Measurements from ENCODE around the gene PCYT1B. TPM values are rescaled to one million over a fixed set of nuclear protein-coding genes. Genes with fewer than 3 reads are reported as not detected.
A peak's percentile ranks its signal among the peaks of the same experiment; 100 is the strongest.

Gene PCYT1B
- total and polyA plus RNA-seq, 9 of the 15 experiments (the other 6 are each of a cell fraction or from before 2014, with no cell fraction given): 0.04 to 0.34 (median 0.07) TPM; not detected in 1

DNA sequence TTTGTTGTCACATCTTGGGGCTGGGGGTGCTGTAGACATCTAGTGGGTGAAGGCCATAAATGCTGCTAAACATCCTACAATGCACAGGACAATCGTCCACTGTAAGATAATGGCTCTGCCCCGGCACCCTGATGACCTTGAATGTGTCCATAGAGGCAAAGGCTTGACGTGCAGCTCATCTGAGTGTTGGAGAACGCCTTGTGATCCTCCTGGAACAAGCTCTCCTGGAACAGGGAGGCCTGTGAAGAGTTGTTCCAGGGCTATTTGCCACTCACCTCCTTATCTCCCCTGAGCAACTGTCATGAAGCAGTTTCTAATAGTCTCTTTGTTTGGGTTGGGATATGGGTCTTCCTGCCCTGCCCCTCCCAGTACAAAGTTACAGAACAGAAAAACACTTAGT lies 15.2 kb upstream of the PCYT1B start (continued):
- TF ChIP-seq ZNF785 (CRISPR knock-in tag; IDR thresholded peaks at IDR 0.05): no peak
- TF ChIP-seq MECOM (CRISPR knock-in tag; IDR thresholded peaks at IDR 0.05): no peak
- TF ChIP-seq KAT2B (IDR thresholded peaks at IDR 0.05; ENCODE audit: low read depth, low read length): no peak
- TF ChIP-seq, protein P1, sequence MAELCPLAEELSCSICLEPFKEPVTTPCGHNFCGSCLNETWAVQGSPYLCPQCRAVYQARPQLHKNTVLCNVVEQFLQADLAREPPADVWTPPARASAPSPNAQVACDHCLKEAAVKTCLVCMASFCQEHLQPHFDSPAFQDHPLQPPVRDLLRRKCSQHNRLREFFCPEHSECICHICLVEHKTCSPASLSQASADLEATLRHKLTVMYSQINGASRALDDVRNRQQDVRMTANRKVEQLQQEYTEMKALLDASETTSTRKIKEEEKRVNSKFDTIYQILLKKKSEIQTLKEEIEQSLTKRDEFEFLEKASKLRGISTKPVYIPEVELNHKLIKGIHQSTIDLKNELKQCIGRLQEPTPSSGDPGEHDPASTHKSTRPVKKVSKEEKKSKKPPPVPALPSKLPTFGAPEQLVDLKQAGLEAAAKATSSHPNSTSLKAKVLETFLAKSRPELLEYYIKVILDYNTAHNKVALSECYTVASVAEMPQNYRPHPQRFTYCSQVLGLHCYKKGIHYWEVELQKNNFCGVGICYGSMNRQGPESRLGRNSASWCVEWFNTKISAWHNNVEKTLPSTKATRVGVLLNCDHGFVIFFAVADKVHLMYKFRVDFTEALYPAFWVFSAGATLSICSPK (IDR thresholded peaks at IDR 0.05; ENCODE audit: borderline replicate concordance): no peak
- no peak for TF ChIP-seq CEBPG (CRISPR knock-in tag; IDR thresholded peaks at IDR 0.05)
- no peak for TF ChIP-seq CEBPG (tag; conservative IDR thresholded peaks at IDR 0.05 in 1 of 2, IDR thresholded peaks at IDR 0.05 in 1 of 2)
- TF ChIP-seq, protein P2, sequence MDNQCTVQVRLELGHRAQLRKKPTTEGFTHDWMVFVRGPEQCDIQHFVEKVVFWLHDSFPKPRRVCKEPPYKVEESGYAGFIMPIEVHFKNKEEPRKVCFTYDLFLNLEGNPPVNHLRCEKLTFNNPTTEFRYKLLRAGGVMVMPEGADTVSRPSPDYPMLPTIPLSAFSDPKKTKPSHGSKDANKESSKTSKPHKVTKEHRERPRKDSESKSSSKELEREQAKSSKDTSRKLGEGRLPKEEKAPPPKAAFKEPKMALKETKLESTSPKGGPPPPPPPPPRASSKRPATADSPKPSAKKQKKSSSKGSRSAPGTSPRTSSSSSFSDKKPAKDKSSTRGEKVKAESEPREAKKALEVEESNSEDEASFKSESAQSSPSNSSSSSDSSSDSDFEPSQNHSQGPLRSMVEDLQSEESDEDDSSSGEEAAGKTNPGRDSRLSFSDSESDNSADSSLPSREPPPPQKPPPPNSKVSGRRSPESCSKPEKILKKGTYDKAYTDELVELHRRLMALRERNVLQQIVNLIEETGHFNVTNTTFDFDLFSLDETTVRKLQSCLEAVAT (IDR thresholded peaks at IDR 0.05): no peak
- no peak for TF ChIP-seq NONO (IDR thresholded peaks at IDR 0.05; ENCODE audit: low read depth in 2 of 2, low read length in 1 of 2)
- peak; percentile 48 for TF ChIP-seq ARID1B (IDR thresholded peaks at IDR 0.05)
- peak; percentile 14; the same call in 1 of the 2 replicates for TF ChIP-seq NCOR1 (IDR thresholded peaks at IDR 0.05)
- TF ChIP-seq, protein P3, sequence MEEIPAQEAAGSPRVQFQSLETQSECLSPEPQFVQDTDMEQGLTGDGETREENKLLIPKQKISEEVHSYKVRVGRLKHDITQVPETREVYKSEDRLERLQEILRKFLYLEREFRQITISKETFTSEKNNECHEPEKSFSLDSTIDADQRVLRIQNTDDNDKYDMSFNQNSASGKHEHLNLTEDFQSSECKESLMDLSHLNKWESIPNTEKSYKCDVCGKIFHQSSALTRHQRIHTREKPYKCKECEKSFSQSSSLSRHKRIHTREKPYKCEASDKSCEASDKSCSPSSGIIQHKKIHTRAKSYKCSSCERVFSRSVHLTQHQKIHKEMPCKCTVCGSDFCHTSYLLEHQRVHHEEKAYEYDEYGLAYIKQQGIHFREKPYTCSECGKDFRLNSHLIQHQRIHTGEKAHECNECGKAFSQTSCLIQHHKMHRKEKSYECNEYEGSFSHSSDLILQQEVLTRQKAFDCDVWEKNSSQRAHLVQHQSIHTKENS (CRISPR knock-in tag; IDR thresholded peaks at IDR 0.05): no peak
- no peak for TF ChIP-seq MCM3 (IDR thresholded peaks at IDR 0.05)
- TF ChIP-seq NELFE (IDR thresholded peaks at IDR 0.05; ENCODE audit: insufficient read depth, insufficient read length): no peak
- TF ChIP-seq, protein P4, sequence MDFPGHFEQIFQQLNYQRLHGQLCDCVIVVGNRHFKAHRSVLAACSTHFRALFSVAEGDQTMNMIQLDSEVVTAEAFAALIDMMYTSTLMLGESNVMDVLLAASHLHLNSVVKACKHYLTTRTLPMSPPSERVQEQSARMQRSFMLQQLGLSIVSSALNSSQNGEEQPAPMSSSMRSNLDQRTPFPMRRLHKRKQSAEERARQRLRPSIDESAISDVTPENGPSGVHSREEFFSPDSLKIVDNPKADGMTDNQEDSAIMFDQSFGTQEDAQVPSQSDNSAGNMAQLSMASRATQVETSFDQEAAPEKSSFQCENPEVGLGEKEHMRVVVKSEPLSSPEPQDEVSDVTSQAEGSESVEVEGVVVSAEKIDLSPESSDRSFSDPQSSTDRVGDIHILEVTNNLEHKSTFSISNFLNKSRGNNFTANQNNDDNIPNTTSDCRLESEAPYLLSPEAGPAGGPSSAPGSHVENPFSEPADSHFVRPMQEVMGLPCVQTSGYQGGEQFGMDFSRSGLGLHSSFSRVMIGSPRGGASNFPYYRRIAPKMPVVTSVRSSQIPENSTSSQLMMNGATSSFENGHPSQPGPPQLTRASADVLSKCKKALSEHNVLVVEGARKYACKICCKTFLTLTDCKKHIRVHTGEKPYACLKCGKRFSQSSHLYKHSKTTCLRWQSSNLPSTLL (IDR thresholded peaks at IDR 0.05): no peak
- TF ChIP-seq, protein P5, sequence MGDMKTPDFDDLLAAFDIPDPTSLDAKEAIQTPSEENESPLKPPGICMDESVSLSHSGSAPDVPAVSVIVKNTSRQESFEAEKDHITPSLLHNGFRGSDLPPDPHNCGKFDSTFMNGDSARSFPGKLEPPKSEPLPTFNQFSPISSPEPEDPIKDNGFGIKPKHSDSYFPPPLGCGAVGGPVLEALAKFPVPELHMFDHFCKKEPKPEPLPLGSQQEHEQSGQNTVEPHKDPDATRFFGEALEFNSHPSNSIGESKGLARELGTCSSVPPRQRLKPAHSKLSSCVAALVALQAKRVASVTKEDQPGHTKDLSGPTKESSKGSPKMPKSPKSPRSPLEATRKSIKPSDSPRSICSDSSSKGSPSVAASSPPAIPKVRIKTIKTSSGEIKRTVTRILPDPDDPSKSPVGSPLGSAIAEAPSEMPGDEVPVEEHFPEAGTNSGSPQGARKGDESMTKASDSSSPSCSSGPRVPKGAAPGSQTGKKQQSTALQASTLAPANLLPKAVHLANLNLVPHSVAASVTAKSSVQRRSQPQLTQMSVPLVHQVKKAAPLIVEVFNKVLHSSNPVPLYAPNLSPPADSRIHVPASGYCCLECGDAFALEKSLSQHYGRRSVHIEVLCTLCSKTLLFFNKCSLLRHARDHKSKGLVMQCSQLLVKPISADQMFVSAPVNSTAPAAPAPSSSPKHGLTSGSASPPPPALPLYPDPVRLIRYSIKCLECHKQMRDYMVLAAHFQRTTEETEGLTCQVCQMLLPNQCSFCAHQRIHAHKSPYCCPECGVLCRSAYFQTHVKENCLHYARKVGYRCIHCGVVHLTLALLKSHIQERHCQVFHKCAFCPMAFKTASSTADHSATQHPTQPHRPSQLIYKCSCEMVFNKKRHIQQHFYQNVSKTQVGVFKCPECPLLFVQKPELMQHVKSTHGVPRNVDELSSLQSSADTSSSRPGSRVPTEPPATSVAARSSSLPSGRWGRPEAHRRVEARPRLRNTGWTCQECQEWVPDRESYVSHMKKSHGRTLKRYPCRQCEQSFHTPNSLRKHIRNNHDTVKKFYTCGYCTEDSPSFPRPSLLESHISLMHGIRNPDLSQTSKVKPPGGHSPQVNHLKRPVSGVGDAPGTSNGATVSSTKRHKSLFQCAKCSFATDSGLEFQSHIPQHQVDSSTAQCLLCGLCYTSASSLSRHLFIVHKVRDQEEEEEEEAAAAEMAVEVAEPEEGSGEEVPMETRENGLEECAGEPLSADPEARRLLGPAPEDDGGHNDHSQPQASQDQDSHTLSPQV (IDR thresholded peaks at IDR 0.05): no peak

Measured in K562 (cell line).